ENCODE results near the gene STKLD1.
"Not testable (repeated sequence)": the region's sequence is repeated elsewhere in the genome, so short reads cannot be mapped to it uniquely, and the experiment has no call there.

The STKLD1 gene

DNA sequence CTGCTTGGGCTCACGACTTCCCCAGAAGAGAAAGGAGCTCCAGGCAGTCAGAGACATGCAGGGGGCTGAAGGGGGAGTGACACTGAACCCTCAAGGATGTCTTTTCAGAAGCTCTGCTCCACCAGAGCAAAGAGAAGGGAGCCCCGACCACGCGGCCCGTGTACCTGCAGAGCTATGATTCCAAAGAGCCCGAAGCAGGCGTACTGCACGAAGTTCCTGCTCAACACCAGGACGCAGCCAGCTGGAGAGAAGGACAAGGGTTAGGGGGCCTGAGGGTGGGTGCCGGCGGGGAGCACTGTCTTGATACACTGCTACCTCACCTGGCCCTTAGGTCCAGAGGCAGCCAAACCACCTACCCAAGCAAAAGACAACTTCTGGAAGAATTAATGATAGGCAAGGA, 9.7 kb upstream of the STKLD1 start:
- no peak for DNase-seq

DNA sequence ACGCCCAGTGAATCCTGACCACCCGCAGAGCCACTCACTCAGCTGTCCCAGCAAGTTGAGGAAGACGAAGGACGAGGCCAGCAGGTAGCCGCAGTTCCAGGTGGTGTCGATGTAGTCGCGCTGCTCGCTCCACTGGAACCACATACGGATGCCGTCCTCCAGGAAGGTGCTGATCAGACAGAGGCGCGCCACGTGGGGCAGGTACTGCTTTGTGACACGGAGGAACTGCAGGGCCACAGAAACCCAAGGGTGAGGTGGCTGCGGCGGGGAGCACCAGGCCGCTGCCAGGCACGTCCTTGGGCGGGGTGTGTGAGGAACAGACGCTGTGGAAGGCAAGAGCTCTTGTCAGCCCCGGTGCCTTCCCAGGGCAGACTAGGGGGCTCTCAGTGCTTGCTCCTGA, 8.9 kb upstream of the STKLD1 start:
- DNase-seq: no peak

DNA sequence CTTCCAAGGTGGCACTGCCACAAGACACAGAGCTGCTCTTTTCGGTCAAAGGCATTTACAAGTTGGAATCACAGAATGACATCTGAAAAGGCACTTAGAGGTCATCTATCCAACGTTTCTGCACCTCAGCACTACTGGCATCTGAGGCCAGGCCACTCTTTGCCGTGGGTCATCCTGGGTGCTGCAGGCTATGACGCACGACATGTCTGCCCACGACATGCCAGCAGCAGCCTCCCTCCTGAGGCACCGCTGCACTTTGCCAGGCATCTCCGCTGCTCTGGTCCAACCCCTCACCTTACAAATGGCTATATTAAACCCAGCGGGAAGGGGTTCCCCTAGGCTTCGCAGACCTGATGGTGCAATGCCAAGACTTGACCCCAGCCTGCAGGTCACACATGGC, 8.4 kb upstream of the STKLD1 start:
- DNase-seq: no peak

- DNase-seq: no peak
Measured at GRCh38 chr9:133368249-133368881, 7.8 kb upstream of the STKLD1 start.

- DNase-seq: no peak
Measured at GRCh38 chr9:133369422-133369821, 6.7 kb upstream of the STKLD1 start.

DNA sequence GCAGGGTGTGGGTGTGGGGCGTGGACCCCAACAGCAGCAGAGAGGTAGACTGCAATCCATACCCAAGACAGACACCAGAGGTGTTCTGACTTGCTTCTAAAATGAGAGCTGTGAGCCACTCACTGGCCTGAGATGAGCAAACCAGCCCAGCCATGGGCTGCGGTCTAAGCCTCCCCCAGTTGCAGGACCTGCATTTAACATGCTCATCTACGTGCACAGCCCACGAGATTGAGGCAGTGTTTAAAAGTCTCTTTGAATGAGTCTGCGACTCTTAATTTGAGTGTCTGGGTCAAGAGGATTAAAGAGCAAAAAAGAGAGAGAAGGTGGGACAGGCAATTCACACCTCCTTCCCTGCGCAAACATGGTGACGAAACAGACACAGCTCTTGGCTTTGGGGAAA, 6.2 kb upstream of the STKLD1 start:
- DNase-seq: no peak

DNA sequence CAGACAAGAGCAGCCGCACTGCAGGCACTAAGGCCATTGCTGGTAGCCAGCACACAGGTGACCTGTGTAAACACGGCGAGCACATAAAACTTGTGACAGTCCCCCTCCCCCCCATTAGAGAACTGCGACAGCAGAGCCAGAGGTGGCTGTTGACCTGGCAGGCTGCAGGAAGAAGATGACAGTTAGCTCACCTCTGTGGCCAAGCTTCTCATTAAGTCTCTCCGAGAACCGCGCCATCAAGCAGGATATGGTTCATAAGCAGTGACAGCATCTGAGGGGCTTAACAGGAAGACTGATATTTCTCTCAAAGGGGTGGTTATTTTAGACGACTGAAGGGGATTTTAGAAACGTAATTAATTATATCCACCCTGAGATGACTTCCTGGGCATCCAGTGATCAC, 5.5 kb upstream of the STKLD1 start:
- DNase-seq: no peak

DNA sequence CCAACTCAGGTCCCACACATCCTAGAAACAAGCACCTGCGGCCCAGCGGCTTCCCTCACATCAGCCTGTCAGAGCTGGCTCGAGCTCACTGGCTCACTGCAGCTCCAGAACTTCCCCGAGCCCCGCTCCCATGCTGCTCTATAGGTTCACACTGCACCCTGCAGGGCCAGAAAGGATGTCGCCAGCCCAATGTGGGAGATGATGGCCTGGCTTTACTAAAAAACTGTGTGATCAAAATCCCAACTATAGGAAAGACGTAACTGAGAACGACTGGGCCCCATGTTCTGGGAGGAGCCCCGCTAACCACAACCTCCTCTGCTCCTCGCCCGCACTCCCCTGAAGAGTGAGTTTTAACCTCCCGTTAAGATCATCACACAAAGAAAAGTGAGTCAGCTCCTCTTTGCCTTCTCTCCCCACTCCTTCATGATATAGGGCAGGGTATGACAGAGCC, 4.9 kb upstream of the STKLD1 start:
- DNase-seq: no peak

- DNase-seq: no peak
Measured at GRCh38 chr9:133372144-133372543, 4.0 kb upstream of the STKLD1 start.

DNA sequence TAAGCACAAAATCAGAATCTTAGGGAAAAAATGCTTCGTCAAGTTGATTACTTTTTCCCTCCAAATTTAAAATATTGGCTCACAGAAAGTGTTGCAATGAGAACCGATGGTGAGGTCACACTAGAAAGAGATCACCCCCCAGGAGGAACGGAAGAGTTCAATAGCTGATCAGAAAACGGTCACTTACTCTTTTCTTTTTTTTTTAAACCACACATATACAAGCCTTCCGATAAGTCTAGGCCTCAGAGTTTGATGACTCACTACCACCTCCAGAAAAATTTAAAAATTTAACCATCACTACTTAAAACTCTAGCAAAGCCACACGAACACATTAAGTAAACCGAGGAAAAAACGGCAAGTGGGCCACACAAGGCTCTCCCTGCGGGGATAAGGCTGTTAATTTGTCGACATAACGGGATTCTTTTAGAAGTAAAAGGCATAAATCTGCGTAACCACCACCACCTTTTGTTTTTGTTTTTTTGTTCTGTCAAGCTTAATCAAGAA, 1.5 kb upstream of the STKLD1 start:
- DNase-seq: no peak

DNA sequence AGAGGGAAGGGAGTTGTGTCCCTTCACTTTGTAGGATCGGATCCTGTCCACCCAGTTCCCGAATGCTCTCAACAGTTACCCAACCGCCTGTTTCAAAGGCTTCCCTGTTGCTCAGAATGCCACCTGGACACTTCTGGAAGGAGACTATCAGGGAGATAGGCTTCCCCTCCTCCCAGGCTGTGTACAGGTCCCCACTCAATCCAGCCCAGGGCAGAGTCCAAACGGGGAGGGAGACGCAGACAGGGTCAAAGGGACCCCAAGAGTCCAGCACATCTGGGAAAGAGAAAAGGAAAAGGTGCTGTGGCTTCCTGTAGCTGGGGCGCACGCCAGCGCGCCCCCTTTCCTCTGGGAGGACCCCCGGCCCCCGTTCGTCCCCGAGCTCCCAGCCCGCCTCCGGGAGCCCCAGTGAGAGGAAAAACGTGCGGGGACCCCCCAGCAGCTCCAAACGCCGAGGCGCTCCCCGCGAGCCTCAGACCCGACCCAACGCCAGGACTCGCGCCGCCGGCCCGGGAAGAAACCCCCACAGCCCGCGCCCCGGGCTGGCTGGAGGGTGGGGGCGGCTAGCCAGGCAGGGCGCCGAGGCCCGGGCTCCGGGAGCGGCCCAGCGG, 946 bp upstream of the STKLD1 start:
- DNase-seq: peak; percentile 20

GRCh38 chr9:133377280-133377679, 1.1 kb downstream of the STKLD1 start:
- not testable (repeated sequence) for DNase-seq

DNA sequence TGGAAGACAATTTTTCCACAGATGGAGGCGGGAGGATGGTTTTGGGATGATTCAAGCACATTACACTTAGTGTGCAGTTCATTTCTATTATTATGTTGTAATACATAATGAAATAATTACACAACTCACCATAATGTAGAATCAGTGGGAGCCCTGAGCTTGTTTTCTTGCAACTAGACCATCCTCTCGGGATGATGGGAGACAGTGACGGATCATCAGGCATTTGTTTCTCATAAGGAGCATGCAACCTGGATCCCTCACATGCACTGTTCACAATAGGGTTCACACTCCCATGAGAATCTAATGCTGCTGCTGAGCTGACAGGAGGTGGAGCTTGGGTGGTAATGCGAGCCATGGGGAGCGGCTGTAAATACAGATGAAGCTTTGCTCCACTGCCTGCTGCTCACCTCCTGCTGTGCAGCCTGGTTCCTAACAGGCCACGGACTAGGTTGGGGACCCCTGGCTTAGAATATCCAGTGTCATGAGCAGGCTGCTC, 1.6 kb downstream of the STKLD1 start:
- DNase-seq: no peak

- no peak for DNase-seq
Measured at GRCh38 chr9:133378408-133378962, 2.3 kb downstream of the STKLD1 start.

GRCh38 chr9:133379153-133380086, 3.3 kb downstream of the STKLD1 start:
- no peak for DNase-seq

- no peak for DNase-seq
Measured at GRCh38 chr9:133380734-133381133, 4.6 kb downstream of the STKLD1 start.

DNA sequence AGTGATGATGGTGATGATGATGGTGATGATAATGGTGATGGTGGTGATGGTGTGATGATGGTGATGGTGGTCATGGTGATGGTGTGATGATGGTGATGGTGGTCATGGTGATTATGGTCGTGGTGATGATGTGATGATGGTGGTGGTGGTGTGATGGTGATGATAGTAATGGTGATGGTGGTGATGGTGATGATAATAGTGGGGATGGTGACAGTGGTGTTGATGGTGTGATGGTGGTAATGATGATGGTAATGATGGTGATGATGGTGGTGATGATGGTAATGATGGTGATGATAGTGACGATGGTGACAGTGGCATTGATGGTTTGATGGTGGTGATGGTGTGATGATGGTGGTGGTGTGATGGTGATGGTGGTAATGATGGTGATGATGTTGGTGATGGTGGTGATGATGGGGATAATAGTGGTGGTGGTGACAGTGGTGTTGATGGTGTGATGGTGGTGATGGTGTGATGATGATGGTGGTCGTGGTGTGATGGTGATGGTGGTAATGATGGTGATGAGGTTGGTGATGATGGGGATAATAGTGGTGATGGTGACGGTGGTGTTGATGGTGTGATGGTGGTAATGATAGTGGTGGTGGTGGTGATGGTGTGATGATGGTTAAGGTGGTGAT, 6.5 kb downstream of the STKLD1 start:
- DNase-seq: no peak

GRCh38 chr9:133383438-133383837, 7.3 kb downstream of the STKLD1 start:
- DNase-seq: no peak

- DNase-seq: no peak
Measured at GRCh38 chr9:133384736-133385321, 8.7 kb downstream of the STKLD1 start.

GRCh38 chr9:133385452-133385851, 9.3 kb downstream of the STKLD1 start:
- no peak for DNase-seq

- no peak for DNase-seq
Measured at GRCh38 chr9:133386338-133386737, 10.2 kb downstream of the STKLD1 start.

GRCh38 chr9:133387680-133388079, 11.5 kb downstream of the STKLD1 start:
- no peak for DNase-seq

Measured in NCI-H1105 (cell line).